GM20431 (cell line): ENCODE data around the gene SLC19A1.
"Not testable (repeated sequence)": the region's sequence is repeated elsewhere in the genome, so short reads cannot be mapped to it uniquely, and the experiment has no call there.

Experiments used
- in situ Hi-C: fragments of 300-500 bp; cut with MseI, MboI; formaldehyde crosslinking; loops from one replicate; pipeline ENCODE4 v1.15.0; 2020; ENCODE audit warnings: low sequenced_read_pairs; ENCODE audit not compliant: unreplicated experiment

SLC19A1 gene

GRCh38 chr21:45508607-45509565, 33.4 kb downstream of the SLC19A1 start:
- in situ Hi-C loops = no loop called here

GRCh38 chr21:45507888-45508508, 34.2 kb downstream of the SLC19A1 start:
- in situ Hi-C loops = no loop called here

GRCh38 chr21:45507523-45507875, 34.7 kb downstream of the SLC19A1 start:
- in situ Hi-C loops = no loop called here

GRCh38 chr21:45506836-45507522, 35.3 kb downstream of the SLC19A1 start:
- in situ Hi-C loops = no loop called here

- in situ Hi-C loops = no loop called here
These were observed 35.9 kb downstream of the SLC19A1 start for GRCh38 chr21:45506241-45506817.

GRCh38 chr21:45505416-45506021, 36.7 kb downstream of the SLC19A1 start:
- in situ Hi-C loops = no loop called here

- in situ Hi-C loops = no loop called here
These were observed 37.5 kb downstream of the SLC19A1 start for GRCh38 chr21:45504516-45505415.

- in situ Hi-C loops = no loop called here
These were observed 38.2 kb downstream of the SLC19A1 start for GRCh38 chr21:45504021-45504515.

- in situ Hi-C loops = not testable (repeated sequence)
These were observed 39.0 kb downstream of the SLC19A1 start for GRCh38 chr21:45503226-45503625.

- in situ Hi-C loops = no loop called here
These were observed 39.6 kb downstream of the SLC19A1 start for GRCh38 chr21:45502600-45502999.

GRCh38 chr21:45502006-45502345, 40.3 kb downstream of the SLC19A1 start:
- in situ Hi-C loops = no loop called here

- in situ Hi-C loops = not testable (repeated sequence)
These were observed 40.9 kb downstream of the SLC19A1 start for GRCh38 chr21:45501081-45502005.

- in situ Hi-C loops = no loop called here
These were observed 42.2 kb downstream of the SLC19A1 start for GRCh38 chr21:45499970-45500577.

- in situ Hi-C loops = no loop called here
These were observed 43.0 kb downstream of the SLC19A1 start for GRCh38 chr21:45499201-45499750.

GRCh38 chr21:45498646-45499000, 43.6 kb downstream of the SLC19A1 start:
- in situ Hi-C loops = no loop called here

GRCh38 chr21:45497846-45498645, 44.2 kb downstream of the SLC19A1 start:
- in situ Hi-C loops = no loop called here
